Heart left ventricle (tissue), 16 donors: ENCODE results near the gene TPX2. TPM values are rescaled to one million over a fixed set of nuclear protein-coding genes. Genes with fewer than 3 reads are reported as not detected.

ENCODE experiments used
- ATAC-seq, 4 donors: fragments of 200-7000 bp; cut with Tn5 transposase; one replicate each; pipeline ENCODE4 v1.9.1; 2020 to 2022; ENCODE audit warnings: moderate library complexity in 4 of 4, mild to moderate bottlenecking in 3 of 4, moderate number of reproducible peaks in 1 of 4
- DNase-seq, 5 donors: peaks; one replicate each; pipeline ENCODE4 v3.0.0-alpha.2; 2020
- H3K27ac ChIP-seq, 12 donors: fragments of 200-600 bp; sonication (generic) in 4 of 12; one replicate each; pipeline versions ENCODE4 v1.5.0 to v1.8.0; 2016 to 2022; ENCODE audit warnings: mild to moderate bottlenecking in 2 of 12
- H3K27me3 ChIP-seq, 9 donors: fragments of 200-600 bp; sonication (generic) in 2 of 9; one replicate each; pipeline versions ENCODE4 v1.5.1 to v1.8.0; 2016 to 2022; ENCODE audit warnings: mild to moderate bottlenecking in 3 of 9
- H3K36me3 ChIP-seq, 9 donors: fragments of 200-600 bp; sonication (generic) in 2 of 9; one replicate each; pipeline versions ENCODE4 v1.5.0 to v1.8.0; 2018 to 2022; ENCODE audit warnings: mild to moderate bottlenecking in 2 of 9
- H3K4me1 ChIP-seq, 12 donors: fragments of 200-600 bp; sonication (generic) in 4 of 12; one replicate each; pipeline versions ENCODE4 v1.5.0 to v1.8.0; 2016 to 2022; ENCODE audit warnings: mild to moderate bottlenecking in 3 of 12
- H3K4me3 ChIP-seq, 12 donors: fragments of 200-600 bp; sonication (generic) in 4 of 12; one replicate each; pipeline versions ENCODE4 v1.5.0 to v1.8.0; 2017 to 2022; ENCODE audit warnings: mild to moderate bottlenecking in 9 of 12, moderate library complexity in 4 of 12
- H3K9me3 ChIP-seq, 12 donors: fragments of 200-600 bp; sonication (generic) in 4 of 12; one replicate each; pipeline versions ENCODE4 v1.5.0 to v1.8.0; 2016 to 2022; ENCODE audit warnings: mild to moderate bottlenecking in 1 of 12
- POLR2A ChIP-seq, 2 donors: fragments of 450-650 bp; IDR thresholded peaks; one replicate each; pipeline ENCODE4 v1.6.1; 2017; ENCODE audit warnings: antibody characterized with exemption in 2 of 2, mild to moderate bottlenecking in 2 of 2, moderate library complexity in 2 of 2
- WGBS, 4 donors: extraction: QIAGEN DNeasy Blood & Tissue Kit in 2 of 4; methylation state at CpG; one replicate each; pipeline versions ENCODE4 v1.1.5 to v1.1.7; 2013 to 2018; 5-methylcytosine and 5-hydroxymethylcytosine counted together
- intact Hi-C, 10 donors: fragments of 100-400 bp; cut with DNase I; formaldehyde crosslinking; loops; one replicate each; pipeline versions ENCODE4 v1.11.1 to v1.14.2; 2022
- polyA plus RNA-seq, 2 donors: library from polyadenylated mRNA; stranded (reverse); fragments of 200-250 nt; gene quantifications; one replicate each; pipeline ENCODE4 v1.2.3, GENCODE V29; 2013
- total RNA-seq, 9 donors: library from RNA; depleted of rRNA in 2 of 9; stranded (reverse); fragments of >200 nt in 2 of 9; fragmentation: NEBNext Ultra II Directional in 3 of 9; extraction: Animal tissue kit (Norgen Biotek cat#: 25700) in 3 of 9; gene quantifications; one replicate each; pipeline versions ENCODE4 v1.1.0 to v1.2.4, GENCODE V29; 2016 to 2023
- TF ChIP-seq, protein P1 (sequence below), 12 donors: fragments of 200-600 bp; sonication (generic) in 4 of 12; IDR thresholded peaks; one replicate each; pipeline versions ENCODE4 v1.5.0 to v1.8.0; 2018 to 2022; ENCODE audit warnings: antibody characterized with exemption in 12 of 12, mild to moderate bottlenecking in 5 of 12
- donor health status: ischemic (EF 13 %, LVEDD 7.1; RV severe dilation, severe dysfunction).
- donor health status: healthy with polysubstance abuse.
- donor health status: DM: no; HTN: yes; CAD: no.
- donor health status: DM: no; HTN: no; CAD: no.
- donor health status: ischemic (EF 25% LVEDD 6.9; RV normal size, moderate dysfunction).
- donor health status: ischemic (EF 25% LVEDD 5.7; RV mildly dilated, moderate dysfunction).
- donor health status: healthy.
- donor health status: DM: yes; HTN: yes; CAD: no.
- donor health status: ischemic (EF 35%, LVEDD 5.7; RV mildly dilated, moderate dysfunction).
- donor health status: nonischemic (EF 11% LVEDD 7.7; RV severe dilation, severe dysfunction).
- donor health status: DM: yes; HTN: yes; CAD: no.
- donor health status: PGD.
- donor health status: ischemic (EF 29% LVEDD 5.4; RV normal size, mild dysfunction).
- donor health status: nonischemic (EF 23%, LVEDD 6.1; RV moderate dilation, normal function).

The TPX2 gene
- total and polyA plus RNA-seq, 11 donors: 0.04 to 15.2 (median 0.77) TPM

- Histone ChIP-seq H3K4me1 (no peaks in the 10 kb centered on the region), H3K27me3 (no peaks in the 10 kb centered on the region), H3K27ac (no peak overlapping the region), H3K9me3 (no peaks in the 10 kb centered on the region), H3K36me3 (peaks cover 0 to 19% (median 0%) of the 10 kb centered on the region in 9 donors), H3K4me3 (no peak overlapping the region)
- no peak for TF ChIP-seq POLR2A (IDR thresholded peaks at IDR 0.05)
- TF ChIP-seq, protein P1, sequence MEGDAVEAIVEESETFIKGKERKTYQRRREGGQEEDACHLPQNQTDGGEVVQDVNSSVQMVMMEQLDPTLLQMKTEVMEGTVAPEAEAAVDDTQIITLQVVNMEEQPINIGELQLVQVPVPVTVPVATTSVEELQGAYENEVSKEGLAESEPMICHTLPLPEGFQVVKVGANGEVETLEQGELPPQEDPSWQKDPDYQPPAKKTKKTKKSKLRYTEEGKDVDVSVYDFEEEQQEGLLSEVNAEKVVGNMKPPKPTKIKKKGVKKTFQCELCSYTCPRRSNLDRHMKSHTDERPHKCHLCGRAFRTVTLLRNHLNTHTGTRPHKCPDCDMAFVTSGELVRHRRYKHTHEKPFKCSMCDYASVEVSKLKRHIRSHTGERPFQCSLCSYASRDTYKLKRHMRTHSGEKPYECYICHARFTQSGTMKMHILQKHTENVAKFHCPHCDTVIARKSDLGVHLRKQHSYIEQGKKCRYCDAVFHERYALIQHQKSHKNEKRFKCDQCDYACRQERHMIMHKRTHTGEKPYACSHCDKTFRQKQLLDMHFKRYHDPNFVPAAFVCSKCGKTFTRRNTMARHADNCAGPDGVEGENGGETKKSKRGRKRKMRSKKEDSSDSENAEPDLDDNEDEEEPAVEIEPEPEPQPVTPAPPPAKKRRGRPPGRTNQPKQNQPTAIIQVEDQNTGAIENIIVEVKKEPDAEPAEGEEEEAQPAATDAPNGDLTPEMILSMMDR (IDR thresholded peaks at IDR 0.05): no peak
- ATAC-seq: no peak
- intact Hi-C loops: no loop called here
- WGBS, 4 donors: 94 to 97% (median 97%) methylated on average over 5 of the region's 5 CpGs
- no peak for DNase-seq
Observed at GRCh38 chr20:31769681-31770080, 30.6 kb downstream of the TPX2 start.

DNA sequence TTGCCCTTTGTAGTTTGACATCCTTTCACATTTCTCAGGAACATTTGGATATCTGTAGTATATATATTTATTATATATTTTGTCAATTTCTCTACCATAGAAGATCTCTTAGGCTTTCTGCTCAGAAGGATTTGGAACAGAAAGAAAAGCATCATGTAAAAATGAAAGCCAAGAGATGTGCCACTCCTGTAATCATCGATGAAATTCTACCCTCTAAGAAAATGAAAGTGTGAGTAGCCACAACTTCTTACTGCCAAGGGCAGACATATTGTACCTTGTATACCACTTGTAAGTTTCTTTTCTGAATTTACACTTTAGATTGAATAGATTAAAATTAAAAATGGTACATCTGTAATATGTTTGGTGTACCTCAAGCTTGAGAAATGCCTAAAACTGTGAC lies 31.2 kb downstream of the TPX2 start:
- 76 to 97% (median 90%) methylated on average over 1 of the region's 1 CpG for WGBS, 4 donors
- Histone ChIP-seq H3K36me3 (peaks cover 0 to 19% (median 0%) of the 10 kb centered on the region in 9 donors), H3K27me3 (no peaks in the 10 kb centered on the region), H3K4me3 (no peak overlapping the region), H3K4me1 (no peaks in the 10 kb centered on the region), H3K27ac (no peak overlapping the region), H3K9me3 (no peaks in the 10 kb centered on the region)
- ATAC-seq: no peak
- intact Hi-C loops: no loop called here
- TF ChIP-seq, protein P1 (IDR thresholded peaks at IDR 0.05): no peak
- no peak for TF ChIP-seq POLR2A (IDR thresholded peaks at IDR 0.05)
- DNase-seq: no peak

- no peaks in the 10 kb centered on the region for H3K9me3 ChIP-seq
- no peaks in the 10 kb centered on the region for H3K27me3 ChIP-seq
- no peak for ATAC-seq
- H3K4me1 ChIP-seq: no peaks in the 10 kb centered on the region
- DNase-seq: no peak
- WGBS, 4 donors: 95 to 100% (median 98%) methylated on average over 1 of the region's 1 CpG
- TF ChIP-seq, protein P1 (IDR thresholded peaks at IDR 0.05): no peak
- TF ChIP-seq POLR2A (IDR thresholded peaks at IDR 0.05): no peak
- H3K36me3 ChIP-seq: peaks cover 0 to 49% (median 0%) of the 10 kb centered on the region in 9 donors
- no peak overlapping the region for H3K4me3 ChIP-seq
- no peak overlapping the region for H3K27ac ChIP-seq
- intact Hi-C loops: no loop called here
Observed at GRCh38 chr20:31774408-31774807, 35.3 kb downstream of the TPX2 start.

DNA sequence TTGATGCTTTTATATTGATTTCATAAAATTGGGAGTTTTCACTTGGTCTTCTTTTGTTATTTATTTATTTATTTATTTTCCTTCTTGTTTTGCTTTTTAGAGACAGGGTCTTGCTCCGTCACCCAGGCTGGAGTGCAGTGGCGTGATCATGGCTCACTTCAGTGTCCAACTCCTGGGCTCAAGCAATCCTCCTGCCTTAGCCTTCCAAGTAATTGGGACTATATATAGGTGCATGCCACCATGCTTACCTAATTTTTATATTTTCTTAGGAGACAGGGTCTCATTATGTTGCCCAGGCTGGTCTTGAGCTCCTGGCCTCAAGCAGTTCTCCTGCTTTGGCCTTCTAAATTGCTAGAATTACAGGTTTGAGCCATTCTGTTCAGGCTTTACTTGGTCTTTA lies 41.7 kb downstream of the TPX2 start:
- H3K36me3 ChIP-seq: peaks cover 0 to 52% (median 0%) of the 10 kb centered on the region in 9 donors
- intact Hi-C loops: no loop called here

More for the DNA sequence above, 41.7 kb downstream of the TPX2 start:
- 96 to 100% (median 98%) methylated on average over 2 of the region's 2 CpGs for WGBS, 4 donors
- TF ChIP-seq POLR2A (IDR thresholded peaks at IDR 0.05): no peak
- TF ChIP-seq, protein P1 (IDR thresholded peaks at IDR 0.05): no peak
- Histone ChIP-seq H3K27ac (no peak overlapping the region), H3K9me3 (no peaks in the 10 kb centered on the region), H3K4me1 (no peaks in the 10 kb centered on the region), H3K27me3 (no peaks in the 10 kb centered on the region), H3K4me3 (no peak overlapping the region)
- ATAC-seq (no peak), DNase-seq (no peak)
